BLaER1 (cell line): ENCODE results near the gene PITPNB.

ENCODE experiments used
- H3K27ac ChIP-seq: shearing (Covaris generic); formaldehyde crosslinking; 2 replicates; pipeline ENCODE4 v1.8.1; 2022
- H3K27me3 ChIP-seq: shearing (Covaris generic); formaldehyde crosslinking; 2 replicates; pipeline ENCODE4 v1.8.1; 2022
- H3K36me3 ChIP-seq: shearing (Covaris generic); formaldehyde crosslinking; 2 replicates; pipeline ENCODE4 v1.8.1; 2022
- H3K4me1 ChIP-seq: shearing (Covaris generic); formaldehyde crosslinking; 2 replicates; pipeline ENCODE4 v1.8.1; 2022
- H3K4me2 ChIP-seq: shearing (Covaris generic); formaldehyde crosslinking; 2 replicates; pipeline ENCODE4 v1.8.1; 2022
- H3K4me3 ChIP-seq: shearing (Covaris generic); formaldehyde crosslinking; 2 replicates; pipeline ENCODE4 v1.8.1; 2022
- H3K9ac ChIP-seq: shearing (Covaris generic); formaldehyde crosslinking; 2 replicates; pipeline ENCODE4 v1.8.1; 2022
- H3K9me3 ChIP-seq: shearing (Covaris generic); formaldehyde crosslinking; 2 replicates; pipeline ENCODE4 v1.8.1; 2022
- H4K20me1 ChIP-seq: shearing (Covaris generic); formaldehyde crosslinking; 2 replicates; pipeline ENCODE4 v1.8.1; 2022
- Cebpa-rat ChIP-seq: shearing (Covaris generic); IDR thresholded peaks from 2 replicates; pipeline ENCODE4 v1.8.1; 2022

Gene PITPNB

DNA sequence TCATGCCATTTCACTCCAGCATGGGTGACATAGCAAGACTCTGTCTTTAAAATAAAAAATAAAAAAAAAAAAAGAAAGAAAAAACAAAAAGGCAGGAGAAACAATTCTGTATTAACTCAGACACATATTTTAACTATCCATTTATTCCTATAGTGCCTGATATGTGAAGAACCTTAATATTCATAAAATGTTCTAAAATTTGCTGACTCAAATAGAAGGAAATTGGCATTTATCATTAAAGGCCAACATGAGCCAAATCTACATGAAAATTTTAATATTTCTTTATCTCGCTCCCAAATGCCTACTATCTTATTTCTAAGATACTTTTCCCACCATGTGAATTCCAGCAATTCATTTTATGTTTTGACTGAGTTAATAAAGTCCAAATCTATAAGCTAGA, 18.9 kb downstream of the PITPNB start:
- Histone ChIP-seq H3K27ac (no peak overlapping the region), H4K20me1 (peaks cover 85% of the 10 kb centered on the region), H3K4me1 (no peaks in the 10 kb centered on the region), H3K9me3 (no peaks in the 10 kb centered on the region), H3K4me2 (no peak overlapping the region), H3K27me3 (no peaks in the 10 kb centered on the region), H3K9ac (no peak overlapping the region), H3K4me3 (no peak overlapping the region), H3K36me3 (peaks cover 93% of the 10 kb centered on the region)
- no peak for TF ChIP-seq Cebpa-rat

DNA sequence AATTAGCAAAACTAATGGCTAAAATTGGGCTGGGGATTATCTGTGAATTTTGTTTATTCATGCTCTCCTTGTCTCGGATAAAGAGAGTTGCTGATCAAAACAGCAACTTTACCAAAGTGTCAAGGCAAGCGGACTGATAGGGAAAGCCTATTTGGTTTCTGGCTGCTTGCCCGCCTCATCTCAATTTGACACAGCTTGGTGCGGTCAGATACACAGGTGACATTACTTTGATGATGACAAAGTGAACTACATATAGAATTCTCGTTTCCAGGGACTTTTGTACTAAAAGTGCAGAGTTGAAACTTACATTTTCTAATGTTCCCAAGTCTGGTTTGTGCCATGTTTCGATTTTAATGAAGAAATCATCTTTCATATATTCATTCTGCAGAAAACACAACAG, 22.8 kb downstream of the PITPNB start:
- H3K4me3 ChIP-seq: no peak overlapping the region
- H3K9ac ChIP-seq: no peak overlapping the region
- peaks cover 95% of the 10 kb centered on the region for H3K36me3 ChIP-seq
- no peaks in the 10 kb centered on the region for H3K9me3 ChIP-seq
- no peak overlapping the region for H3K4me2 ChIP-seq
- H4K20me1 ChIP-seq: peaks cover 59% of the 10 kb centered on the region
- no peak overlapping the region for H3K27ac ChIP-seq
- no peak for TF ChIP-seq Cebpa-rat
- no peaks in the 10 kb centered on the region for H3K27me3 ChIP-seq
- no peaks in the 10 kb centered on the region for H3K4me1 ChIP-seq

DNA sequence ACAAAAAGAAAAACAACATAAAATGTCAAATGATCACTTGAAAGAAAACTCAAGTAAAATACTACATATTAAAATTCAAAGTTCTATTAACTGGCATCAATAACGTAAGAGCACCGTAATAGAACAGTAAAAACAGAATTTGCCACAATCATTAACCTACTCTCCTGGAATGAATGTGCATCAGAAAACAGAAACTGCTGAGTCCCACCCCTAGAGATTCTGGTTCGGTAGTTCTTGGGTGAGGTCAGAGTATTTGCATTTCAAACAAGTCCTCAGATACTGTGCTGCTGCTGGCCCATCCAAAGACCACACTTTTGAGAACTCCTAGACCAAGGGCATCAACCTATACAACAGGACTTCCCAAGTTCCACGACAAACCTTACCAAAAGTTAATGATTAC, 23.5 kb downstream of the PITPNB start:
- Histone ChIP-seq H3K9ac (no peak overlapping the region), H3K4me3 (no peak overlapping the region)

DNA sequence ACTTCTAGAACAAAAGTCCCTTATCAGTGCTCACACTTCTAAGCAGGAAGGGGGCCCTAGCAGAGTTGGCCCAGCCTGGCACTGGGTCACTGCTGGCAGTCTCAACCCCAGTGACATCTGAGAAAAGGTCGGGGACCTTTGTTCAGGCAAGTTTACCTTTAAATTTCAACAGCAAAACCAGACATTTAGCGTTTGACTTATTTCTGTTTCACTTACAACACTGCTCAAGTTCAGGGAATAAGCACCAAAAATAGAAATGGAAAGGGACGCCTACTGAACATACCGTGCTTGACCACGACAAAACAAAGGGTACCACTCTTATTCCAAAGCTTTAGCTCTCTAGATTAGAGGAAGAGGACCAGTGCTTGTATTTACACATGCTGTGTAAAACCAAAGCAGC, 26.2 kb downstream of the PITPNB start:
- no peak for TF ChIP-seq Cebpa-rat
- H4K20me1 ChIP-seq: peaks cover 63% of the 10 kb centered on the region
- no peaks in the 10 kb centered on the region for H3K9me3 ChIP-seq
- H3K4me2 ChIP-seq: no peak overlapping the region
- H3K36me3 ChIP-seq: peaks cover 99% of the 10 kb centered on the region
- no peak overlapping the region for H3K4me3 ChIP-seq
- H3K4me1 ChIP-seq: no peaks in the 10 kb centered on the region
- no peak overlapping the region for H3K9ac ChIP-seq
- H3K27me3 ChIP-seq: no peaks in the 10 kb centered on the region
- H3K27ac ChIP-seq: no peak overlapping the region

More for the DNA sequence above, 23.5 kb downstream of the PITPNB start:
- no peaks in the 10 kb centered on the region for H3K9me3 ChIP-seq
- H3K27me3 ChIP-seq: no peaks in the 10 kb centered on the region
- H3K27ac ChIP-seq: no peak overlapping the region
- H3K36me3 ChIP-seq: peaks cover 95% of the 10 kb centered on the region
- peaks cover 59% of the 10 kb centered on the region for H4K20me1 ChIP-seq
- no peak overlapping the region for H3K4me2 ChIP-seq
- H3K4me1 ChIP-seq: no peaks in the 10 kb centered on the region
- no peak for TF ChIP-seq Cebpa-rat

DNA sequence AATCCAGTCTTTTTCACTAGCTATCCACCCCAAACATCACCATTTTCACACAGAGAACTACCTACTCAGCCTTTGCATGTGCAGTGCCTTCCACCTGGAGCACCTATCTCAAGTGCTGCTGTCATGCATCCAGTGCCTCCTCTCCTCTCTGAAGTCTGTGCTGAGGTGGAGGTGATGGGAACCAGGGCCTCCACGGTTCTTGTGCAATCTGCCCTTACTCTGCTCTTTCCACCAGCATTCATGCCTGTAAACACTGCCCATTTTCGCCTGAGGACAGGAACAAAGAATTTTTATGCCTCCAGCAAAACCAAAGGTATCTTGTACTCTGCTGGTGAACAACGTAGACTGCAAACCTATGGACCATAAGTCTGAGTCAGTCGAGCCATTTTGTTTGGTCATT, 27.0 kb downstream of the PITPNB start:
- H4K20me1 ChIP-seq: peaks cover 63% of the 10 kb centered on the region
- H3K4me2 ChIP-seq: no peak overlapping the region
- no peak overlapping the region for H3K27ac ChIP-seq
- H3K27me3 ChIP-seq: no peaks in the 10 kb centered on the region
- H3K4me1 ChIP-seq: no peaks in the 10 kb centered on the region
- no peak overlapping the region for H3K4me3 ChIP-seq
- TF ChIP-seq Cebpa-rat: no peak
- H3K36me3 ChIP-seq: peaks cover 99% of the 10 kb centered on the region
- no peaks in the 10 kb centered on the region for H3K9me3 ChIP-seq
- H3K9ac ChIP-seq: no peak overlapping the region

DNA sequence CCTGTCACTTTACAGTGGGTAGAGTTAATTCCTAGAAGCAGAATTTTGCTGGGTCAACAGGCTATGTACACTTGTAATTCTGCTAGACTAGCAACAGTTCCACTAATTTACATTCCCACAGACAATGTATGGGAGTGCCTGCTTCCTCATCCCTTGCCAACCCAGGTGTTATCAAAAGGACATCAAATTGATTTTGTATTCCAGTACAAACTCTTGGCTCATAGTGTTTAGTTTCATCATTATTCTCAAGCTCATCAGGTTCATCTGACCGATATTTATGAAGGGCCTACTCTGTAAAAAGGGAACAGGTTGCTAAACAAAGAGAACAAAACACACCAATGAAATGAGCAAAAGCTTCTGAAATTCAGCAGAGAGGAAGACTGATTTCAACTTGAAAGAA, 30.7 kb downstream of the PITPNB start:
- TF ChIP-seq Cebpa-rat: no peak
- Histone ChIP-seq H3K36me3 (peaks cover 89% of the 10 kb centered on the region), H3K27ac (no peak overlapping the region), H3K9me3 (no peaks in the 10 kb centered on the region), H3K4me1 (no peaks in the 10 kb centered on the region), H3K27me3 (no peaks in the 10 kb centered on the region), H4K20me1 (peaks cover 79% of the 10 kb centered on the region), H3K4me2 (no peak overlapping the region), H3K4me3 (no peak overlapping the region), H3K9ac (no peak overlapping the region)

DNA sequence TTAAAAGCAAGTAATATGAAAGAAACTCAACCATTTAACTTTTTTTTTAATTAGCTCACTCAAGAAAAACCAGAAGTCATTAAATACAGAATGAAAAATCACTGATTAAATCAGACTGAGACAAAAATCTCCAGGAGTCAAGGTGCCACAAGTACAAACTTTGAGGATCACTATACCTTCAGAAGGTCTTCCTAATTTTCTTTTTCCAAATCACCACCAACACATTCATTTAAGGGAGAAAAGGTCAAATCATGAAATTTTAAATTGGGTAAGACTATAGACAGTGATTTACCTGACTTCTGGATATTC, 32.3 kb downstream of the PITPNB start:
- H3K4me3 ChIP-seq: no peak overlapping the region
- H3K36me3 ChIP-seq: peaks cover 79% of the 10 kb centered on the region

DNA sequence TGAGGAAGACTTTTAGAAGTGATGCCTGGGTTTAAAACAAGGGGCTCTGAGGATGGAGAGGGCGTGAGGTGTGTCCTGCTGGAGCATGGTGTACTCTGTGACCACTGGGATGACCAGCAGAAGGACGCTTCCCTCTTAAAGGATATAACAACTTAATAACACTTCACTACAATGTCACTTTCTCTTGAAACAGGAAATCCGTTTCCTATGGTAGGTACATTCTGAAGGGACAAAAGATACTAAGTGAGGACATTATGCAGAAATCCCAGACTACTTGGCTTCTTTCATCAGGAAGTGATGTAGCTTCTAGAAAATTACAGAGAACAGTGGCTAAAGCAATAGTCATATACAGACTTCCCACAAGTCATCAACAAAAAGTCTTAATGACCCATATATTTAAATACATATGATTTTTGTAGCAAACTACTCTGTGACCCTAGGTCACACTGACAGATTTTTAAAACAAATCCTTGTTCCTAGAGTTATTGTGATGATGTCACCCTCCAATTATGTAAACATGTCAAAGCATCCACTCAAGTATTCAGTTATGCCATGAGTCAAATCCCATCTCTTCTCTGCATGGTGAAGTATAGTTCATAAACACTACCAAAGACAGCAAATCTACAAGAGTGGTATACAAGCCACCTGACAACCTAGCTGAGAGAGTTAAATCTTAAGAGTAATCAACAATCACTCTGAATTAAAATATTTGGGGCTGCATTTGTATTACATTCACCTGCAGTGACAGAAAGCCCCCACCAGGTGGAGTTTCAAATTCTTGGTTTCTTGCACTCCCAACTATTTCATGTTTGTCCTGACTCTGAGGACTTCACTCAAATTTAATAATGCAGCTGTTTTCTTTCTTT, 32.8 kb downstream of the PITPNB start:
- Histone ChIP-seq H3K9me3 (no peaks in the 10 kb centered on the region), H3K4me3 (no peak overlapping the region), H3K4me1 (no peaks in the 10 kb centered on the region), H3K9ac (no peak overlapping the region; the same call in 1 of the 2 replicates), H3K4me2 (no peak overlapping the region), H3K27me3 (no peaks in the 10 kb centered on the region), H4K20me1 (peaks cover 84% of the 10 kb centered on the region), H3K36me3 (peaks cover 73% of the 10 kb centered on the region), H3K27ac (no peak overlapping the region)
- no peak for TF ChIP-seq Cebpa-rat

More for the DNA sequence above, 32.3 kb downstream of the PITPNB start:
- Histone ChIP-seq H3K4me2 (no peak overlapping the region), H4K20me1 (peaks cover 84% of the 10 kb centered on the region), H3K27me3 (no peaks in the 10 kb centered on the region), H3K9ac (no peak overlapping the region), H3K4me1 (no peaks in the 10 kb centered on the region), H3K9me3 (no peaks in the 10 kb centered on the region), H3K27ac (no peak overlapping the region)
- no peak for TF ChIP-seq Cebpa-rat

DNA sequence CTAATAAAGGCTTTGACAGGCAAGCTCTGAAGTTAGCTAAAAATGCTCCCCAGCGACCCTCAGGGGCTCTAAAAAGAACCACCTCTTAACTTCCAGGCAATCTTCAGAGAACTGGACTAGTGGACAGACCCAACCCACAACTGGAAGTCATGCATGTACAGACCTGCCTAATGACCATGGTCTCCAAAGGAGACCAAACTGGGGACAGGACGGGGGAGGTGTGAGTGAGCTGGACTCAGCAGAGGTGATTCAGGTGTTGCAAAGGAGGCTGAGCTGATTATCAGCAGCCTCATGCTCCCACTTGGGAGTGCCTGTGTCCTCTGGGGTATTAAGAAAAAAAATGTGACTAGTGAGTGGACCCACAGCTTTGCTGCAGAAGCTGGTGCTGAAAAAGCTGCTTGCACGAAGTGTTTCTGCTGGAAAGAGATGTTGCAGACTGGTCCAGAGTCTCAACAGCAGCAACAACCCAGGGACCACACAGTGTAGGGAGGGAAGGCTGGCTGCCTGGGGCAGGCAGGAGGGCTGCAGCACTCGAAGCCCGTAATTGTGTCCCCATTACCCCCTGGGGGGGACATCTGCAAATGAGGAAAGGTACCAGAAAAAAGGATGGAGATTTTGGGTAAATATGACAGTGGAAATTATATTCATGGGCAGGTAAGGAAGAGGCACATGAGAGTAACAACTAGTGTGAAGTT, 35.3 kb downstream of the PITPNB start:
- Histone ChIP-seq H3K27ac (no peak overlapping the region), H3K27me3 (no peaks in the 10 kb centered on the region), H3K4me3 (no peak overlapping the region), H3K4me2 (no peak overlapping the region), H3K9ac (no peak overlapping the region), H4K20me1 (peaks cover 80% of the 10 kb centered on the region), H3K9me3 (no peaks in the 10 kb centered on the region), H3K4me1 (peaks cover 6% of the 10 kb centered on the region), H3K36me3 (peaks cover 49% of the 10 kb centered on the region)
- TF ChIP-seq Cebpa-rat: no peak

DNA sequence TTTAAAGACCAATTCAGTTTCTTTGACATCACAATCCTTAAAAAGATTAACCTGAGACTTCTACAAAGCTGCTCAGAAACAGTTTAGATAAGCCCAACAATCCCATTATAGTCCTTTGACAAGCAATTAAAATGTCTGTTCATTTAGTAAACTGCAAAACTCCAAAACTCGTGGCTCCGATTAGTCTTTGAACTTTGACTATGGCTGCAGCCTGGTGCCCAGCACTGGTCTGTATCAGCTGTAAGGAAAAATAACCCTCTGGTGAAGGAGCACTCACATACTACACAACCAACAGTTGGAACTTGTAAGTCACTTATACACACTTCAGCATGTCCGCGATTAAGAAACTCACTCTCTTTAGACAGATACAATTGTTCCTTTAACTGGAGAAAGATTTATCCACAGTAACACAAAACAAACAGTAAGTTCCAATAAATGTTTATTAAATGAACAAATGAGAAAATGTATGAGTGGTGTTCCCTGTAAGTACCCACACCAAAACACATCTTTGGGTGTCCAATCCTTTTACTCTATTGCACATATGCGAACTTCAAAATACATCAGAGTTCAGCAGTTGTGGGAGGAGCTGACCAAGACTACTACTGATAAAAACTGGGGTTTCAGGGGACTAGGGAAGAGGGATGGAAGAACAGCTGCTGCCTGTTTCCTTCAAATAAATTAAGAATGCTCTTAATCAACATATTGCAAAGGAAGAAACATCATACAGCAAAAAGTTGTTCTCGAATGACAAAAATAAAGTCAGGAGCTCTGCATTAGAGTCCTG, 36.4 kb downstream of the PITPNB start:
- TF ChIP-seq Cebpa-rat: no peak
- no peaks in the 10 kb centered on the region for H3K9me3 ChIP-seq
- peaks cover 80% of the 10 kb centered on the region for H4K20me1 ChIP-seq
- no peaks in the 10 kb centered on the region for H3K27me3 ChIP-seq
- peaks cover 40% of the 10 kb centered on the region for H3K36me3 ChIP-seq
- H3K27ac ChIP-seq: no peak overlapping the region
- no peak overlapping the region for H3K4me3 ChIP-seq
- H3K4me2 ChIP-seq: no peak overlapping the region
- no peak overlapping the region for H3K9ac ChIP-seq
- H3K4me1 ChIP-seq: peaks cover 17% of the 10 kb centered on the region
